ENCODE measurements around the gene C16orf74. TPM values are rescaled to one million over a fixed set of nuclear protein-coding genes. Genes with fewer than 3 reads are reported as not detected.
A peak's percentile ranks its signal among the peaks of the same experiment; 100 is the strongest.

The C16orf74 gene
- total RNA-seq: 2.3 TPM
- long read RNA-seq, partial matches to known transcripts: 0 of 1 reads
- long read RNA-seq, other reads (novel, unspliced or antisense): 0 of 1 reads

- intact Hi-C loops (cut with micrococcal nuclease): no loop called here
- peaks cover 3% of the 10 kb centered on the region for H3K27me3 ChIP-seq (ENCODE audit: low read depth)
- H3K4me1 ChIP-seq: peaks cover 38% of the 10 kb centered on the region
- no peak within 1 kb of the TSS for H3K27ac ChIP-seq (replicated peaks)
- peak within 1 kb of the TSS; percentile 77 for H3K4me3 ChIP-seq
- H3K36me3 ChIP-seq: no peaks in the 10 kb centered on the region
- peak; percentile 10 for TF ChIP-seq CTCF (IDR thresholded peaks at IDR 0.05; ENCODE audit: borderline replicate concordance)
- no peaks in the 10 kb centered on the region for H3K9me3 ChIP-seq (replicated peaks)
- DNase-seq: peak; percentile 46
Measured at GRCh38 chr16:85750827-85751697, at the start of gene C16orf74. Gene C16orf74, minus strand, starts transcription at chr16:85751096. Its CDS starts 15,879 bp downstream, at chr16:85735217.

GRCh38 chr16:85800321-85800669 lies 49.4 kb upstream of the C16orf74 start:
- H3K4me1 ChIP-seq: peaks cover 71% of the 10 kb centered on the region
- peaks cover 59% of the 10 kb centered on the region for H3K36me3 ChIP-seq

GRCh38 chr16:85799497-85800320 lies 48.8 kb upstream of the C16orf74 start, which contains the start of the genes COX4I1 and EMC8:
Gene COX4I1, plus strand, starts transcription at chr16:85799695. Its CDS starts 1,511 bp downstream, at chr16:85801206.
Gene EMC8, minus strand, starts transcription at chr16:85799544. Its CDS starts 249 bp downstream, at chr16:85799295.
- intact Hi-C loops (cut with micrococcal nuclease): no loop called here
- H3K4me1 ChIP-seq: peaks cover 71% of the 10 kb centered on the region
- peak; percentile 97 for DNase-seq
- no peaks in the 10 kb centered on the region for H3K27me3 ChIP-seq (ENCODE audit: low read depth)
- no peaks in the 10 kb centered on the region for H3K9me3 ChIP-seq (replicated peaks)
- no peak for TF ChIP-seq CTCF (IDR thresholded peaks at IDR 0.05; ENCODE audit: borderline replicate concordance)
- peaks cover 57% of the 10 kb centered on the region for H3K36me3 ChIP-seq
- H3K27ac ChIP-seq (replicated peaks): peak within 1 kb of the TSS; percentile 98
- H3K4me3 ChIP-seq: peak within 1 kb of the TSS; percentile 80

More at GRCh38 chr16:85800321-85800669, 49.4 kb upstream of the C16orf74 start:
- DNase-seq: no peak
- intact Hi-C loops (cut with micrococcal nuclease): no loop called here
- TF ChIP-seq CTCF (IDR thresholded peaks at IDR 0.05; ENCODE audit: borderline replicate concordance): no peak
- Histone ChIP-seq H3K9me3 (replicated peaks) (no peaks in the 10 kb centered on the region), H3K4me3 (peak overlapping the region; percentile 80), H3K27me3 (ENCODE audit: low read depth) (no peaks in the 10 kb centered on the region), H3K27ac (replicated peaks) (peak overlapping the region; percentile 98)

GRCh38 chr16:85798901-85799496 lies 48.1 kb upstream of the C16orf74 start:
- no peak for DNase-seq
- H3K4me1 ChIP-seq: peaks cover 71% of the 10 kb centered on the region
- no peaks in the 10 kb centered on the region for H3K9me3 ChIP-seq (replicated peaks)
- H3K27me3 ChIP-seq (ENCODE audit: low read depth): no peaks in the 10 kb centered on the region
- H3K27ac ChIP-seq (replicated peaks): peak overlapping the region; percentile 98
- peak overlapping the region; percentile 80 for H3K4me3 ChIP-seq
- TF ChIP-seq CTCF (IDR thresholded peaks at IDR 0.05; ENCODE audit: borderline replicate concordance): no peak
- intact Hi-C loops (cut with micrococcal nuclease): no loop called here
- H3K36me3 ChIP-seq: peaks cover 54% of the 10 kb centered on the region

- no peak for TF ChIP-seq CTCF (IDR thresholded peaks at IDR 0.05; ENCODE audit: borderline replicate concordance)
- DNase-seq: no peak
- Histone ChIP-seq H3K27me3 (ENCODE audit: low read depth) (no peaks in the 10 kb centered on the region), H3K36me3 (peaks cover 52% of the 10 kb centered on the region), H3K9me3 (replicated peaks) (no peaks in the 10 kb centered on the region), H3K4me1 (peaks cover 65% of the 10 kb centered on the region), H3K4me3 (peak overlapping the region; percentile 80), H3K27ac (replicated peaks) (no peak overlapping the region)
- intact Hi-C loops (cut with micrococcal nuclease): no loop called here
Measured at GRCh38 chr16:85798283-85798776, 47.4 kb upstream of the C16orf74 start.
